ENCODE data around the gene KRTAP10-12.
"Not testable (repeated sequence)": the region's sequence is repeated elsewhere in the genome, so short reads cannot be mapped to it uniquely, and the experiment has no call there.

KRTAP10-12 gene

DNA sequence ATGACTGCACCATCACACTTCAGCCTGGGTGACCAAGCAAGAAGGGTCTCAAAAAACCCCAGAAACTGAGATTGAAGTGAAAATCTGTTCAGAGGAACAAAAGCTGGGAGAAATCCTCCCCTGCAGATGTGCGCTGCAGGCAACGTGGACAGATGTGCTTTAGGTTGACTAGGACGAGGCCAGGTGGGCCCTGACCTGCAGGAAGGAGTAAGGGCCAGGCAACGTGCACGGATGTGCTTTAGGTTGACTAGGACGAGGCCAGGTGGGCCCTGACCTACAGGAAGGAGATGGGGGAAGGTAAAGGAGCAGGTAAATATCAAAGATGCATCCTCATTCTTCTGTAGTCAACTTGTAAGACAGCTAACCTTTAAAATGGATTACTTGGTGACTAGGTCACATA lies 12.5 kb upstream of the KRTAP10-12 start:
- no peak for TF ChIP-seq ZNF274 (IDR thresholded peaks at IDR 0.05; ENCODE audit: low read depth, low read length)
- H3K4me3 ChIP-seq (ENCODE audit: low read length), result no peak overlapping the region

- H3K4me3 ChIP-seq (ENCODE audit: low read length), result not testable (repeated sequence)
Measured at GRCh38 chr21:44685050-44685449, 11.9 kb upstream of the KRTAP10-12 start.

GRCh38 chr21:44686000-44686781 lies 10.8 kb upstream of the KRTAP10-12 start:
- H3K4me3 ChIP-seq (ENCODE audit: low read length), result no peak overlapping the region
- TF ChIP-seq ZNF274 (IDR thresholded peaks at IDR 0.05; ENCODE audit: low read depth, low read length), result no peak

- no peak overlapping the region for H3K4me3 ChIP-seq (ENCODE audit: low read length)
- TF ChIP-seq ZNF274 (IDR thresholded peaks at IDR 0.05; ENCODE audit: low read depth, low read length), result no peak
Measured at GRCh38 chr21:44686843-44687561, 10.0 kb upstream of the KRTAP10-12 start.

DNA sequence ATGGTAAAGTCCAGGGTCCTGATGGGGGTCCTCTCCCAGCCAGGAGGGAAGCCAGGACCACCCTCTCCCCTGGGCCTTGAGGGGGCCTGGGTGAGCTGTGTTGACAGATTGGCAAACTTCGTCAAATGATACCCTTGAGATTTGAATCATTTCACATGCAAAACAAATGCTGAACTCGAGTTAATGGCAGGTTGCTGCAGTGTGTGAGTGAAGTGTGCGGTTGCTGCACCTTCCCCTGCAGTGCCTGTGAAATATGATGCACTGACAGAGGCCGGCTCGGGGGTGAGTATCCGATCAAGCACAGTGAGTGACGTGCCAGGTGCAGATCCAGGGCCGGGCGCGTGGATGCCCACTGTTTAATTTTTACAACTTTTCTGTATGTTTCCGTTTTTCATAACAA lies 9.3 kb upstream of the KRTAP10-12 start:
- TF ChIP-seq ZNF274 (IDR thresholded peaks at IDR 0.05; ENCODE audit: low read depth, low read length), result no peak
- H3K4me3 ChIP-seq (ENCODE audit: low read length), result no peak overlapping the region

DNA sequence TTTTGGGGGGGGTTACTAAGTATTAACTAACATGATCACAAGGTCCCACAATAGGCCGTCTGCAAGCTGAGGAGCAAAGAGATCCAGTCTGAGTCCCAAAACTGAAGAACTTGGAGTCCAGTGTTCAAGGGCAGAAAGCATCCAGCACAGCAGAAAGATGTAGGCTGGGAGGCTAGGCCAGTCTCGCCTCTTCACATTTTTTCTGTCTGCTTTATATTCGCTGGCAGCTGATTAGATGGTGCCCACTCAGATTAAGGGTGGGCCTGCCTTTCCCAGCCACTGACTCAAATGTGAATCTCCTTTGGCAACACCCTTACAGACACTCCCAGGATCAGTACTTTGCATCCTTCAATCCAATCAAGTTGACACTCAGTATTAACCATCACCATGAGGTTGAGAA lies 7.2 kb upstream of the KRTAP10-12 start:
- not testable (repeated sequence) for H3K4me3 ChIP-seq (ENCODE audit: low read length)

DNA sequence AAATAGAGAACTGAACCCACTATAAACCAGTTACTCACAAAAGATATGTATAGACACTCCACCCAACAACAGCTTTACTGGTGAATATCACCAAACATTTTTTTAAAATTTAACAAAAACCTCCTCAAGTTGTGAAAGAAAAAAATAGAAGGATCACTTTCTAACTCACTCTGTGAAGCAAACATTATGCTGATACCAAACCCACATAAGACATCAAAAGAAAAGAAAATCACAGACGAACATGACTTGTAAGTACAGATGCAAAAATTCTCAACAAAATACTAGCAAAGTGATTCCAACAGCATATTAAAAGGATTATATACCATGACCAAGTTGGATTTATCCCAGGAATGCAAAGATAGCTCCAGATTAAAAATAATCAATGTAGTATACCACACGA lies 5.3 kb upstream of the KRTAP10-12 start:
- no peak for TF ChIP-seq ZNF274 (IDR thresholded peaks at IDR 0.05; ENCODE audit: low read depth, low read length)
- no peak overlapping the region for H3K4me3 ChIP-seq (ENCODE audit: low read length)

GRCh38 chr21:44692798-44693512 lies 4.0 kb upstream of the KRTAP10-12 start:
- no peak for TF ChIP-seq ZNF274 (IDR thresholded peaks at IDR 0.05; ENCODE audit: low read depth, low read length)

DNA sequence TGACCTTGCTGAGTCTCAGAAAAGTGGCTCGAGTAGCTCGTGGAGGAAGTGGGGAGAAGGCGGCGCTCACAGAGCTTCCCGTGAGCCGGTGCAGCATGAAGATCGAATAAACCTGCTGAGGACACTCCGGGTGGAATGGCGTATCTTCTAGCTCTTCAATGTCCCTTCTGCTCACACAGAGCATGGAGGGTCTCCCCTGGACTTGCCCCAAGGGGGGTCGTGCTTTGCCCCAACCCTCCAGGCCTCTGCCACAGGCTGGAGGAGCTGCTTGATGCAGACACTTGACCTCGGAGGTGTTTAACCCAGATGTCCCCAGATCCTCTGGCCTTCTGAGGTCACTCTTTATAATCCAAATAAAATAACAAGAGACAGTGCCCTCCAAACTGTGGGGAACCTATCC lies 2.2 kb upstream of the KRTAP10-12 start:
- H3K4me3 ChIP-seq (ENCODE audit: low read length), result no peak overlapping the region
- no peak for TF ChIP-seq ZNF274 (IDR thresholded peaks at IDR 0.05; ENCODE audit: low read depth, low read length)

More at GRCh38 chr21:44692798-44693512, 4.0 kb upstream of the KRTAP10-12 start:
- no peak overlapping the region for H3K4me3 ChIP-seq (ENCODE audit: low read length)

DNA sequence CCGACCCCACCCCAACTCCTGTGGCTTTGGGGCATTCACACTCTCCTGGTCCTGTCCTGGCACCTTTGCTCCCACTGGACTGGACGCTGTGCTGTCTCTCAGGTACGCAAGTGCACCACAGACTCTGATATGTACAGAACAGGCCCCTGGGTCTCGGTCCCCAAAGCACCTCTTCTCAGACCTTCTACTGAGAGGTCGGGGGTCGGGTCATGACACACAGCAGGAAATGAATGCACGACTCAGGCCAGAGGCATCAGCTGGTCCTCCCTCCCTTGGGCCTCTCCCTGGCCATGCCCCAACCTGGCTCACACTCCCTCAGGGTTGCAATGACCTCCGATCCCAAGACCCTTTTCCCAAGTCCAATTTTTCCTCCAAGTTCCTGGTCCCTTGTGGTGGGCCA lies 1.8 kb upstream of the KRTAP10-12 start:
- no peak for TF ChIP-seq ZNF274 (IDR thresholded peaks at IDR 0.05; ENCODE audit: low read depth, low read length)

DNA sequence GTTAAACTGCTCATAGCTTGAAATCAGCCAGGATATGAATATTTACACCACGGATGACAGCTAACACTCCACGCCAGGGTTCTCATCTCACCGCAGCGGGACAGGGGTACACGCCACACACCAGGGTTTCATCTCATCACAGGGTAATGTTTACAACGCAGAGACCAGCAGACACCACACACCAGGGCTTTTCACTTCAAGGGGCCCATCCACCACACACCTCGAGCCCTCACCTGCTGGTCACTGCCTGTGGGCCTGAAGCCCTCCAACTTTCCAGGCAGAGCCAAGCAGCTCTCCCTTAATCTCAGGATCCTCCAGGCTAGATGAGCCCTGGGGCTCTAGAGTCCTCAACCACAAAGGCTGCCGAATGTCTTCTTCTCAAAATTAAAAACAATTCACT lies 1.3 kb upstream of the KRTAP10-12 start:
- H3K4me3 ChIP-seq (ENCODE audit: low read length), result no peak overlapping the region
- TF ChIP-seq ZNF274 (IDR thresholded peaks at IDR 0.05; ENCODE audit: low read depth, low read length), result no peak

More for the DNA sequence above, 1.8 kb upstream of the KRTAP10-12 start:
- H3K4me3 ChIP-seq (ENCODE audit: low read length), result no peak overlapping the region

DNA sequence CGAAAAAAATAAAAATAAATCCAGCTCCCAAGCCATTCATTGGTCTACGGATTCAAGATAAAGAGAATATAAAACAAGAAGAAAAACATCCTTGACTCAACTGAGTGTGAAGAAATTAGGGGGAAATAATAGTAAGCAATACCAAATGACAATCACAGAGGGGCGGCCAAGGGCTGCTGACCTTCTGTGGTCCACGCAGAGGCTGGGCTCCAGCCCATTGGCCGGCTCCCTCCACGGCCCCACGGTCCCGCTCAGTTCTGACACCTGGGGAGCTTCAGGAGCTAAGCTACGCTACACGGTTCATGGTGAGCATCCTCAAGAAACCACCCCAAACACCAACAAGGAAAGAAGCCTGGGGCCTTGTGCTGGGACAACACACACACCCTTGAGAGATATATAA lies 400 bp upstream of the KRTAP10-12 start:
- no peak for TF ChIP-seq ZNF274 (IDR thresholded peaks at IDR 0.05; ENCODE audit: low read depth, low read length)
- H3K4me3 ChIP-seq (ENCODE audit: low read length), result no peak overlapping the region

DNA sequence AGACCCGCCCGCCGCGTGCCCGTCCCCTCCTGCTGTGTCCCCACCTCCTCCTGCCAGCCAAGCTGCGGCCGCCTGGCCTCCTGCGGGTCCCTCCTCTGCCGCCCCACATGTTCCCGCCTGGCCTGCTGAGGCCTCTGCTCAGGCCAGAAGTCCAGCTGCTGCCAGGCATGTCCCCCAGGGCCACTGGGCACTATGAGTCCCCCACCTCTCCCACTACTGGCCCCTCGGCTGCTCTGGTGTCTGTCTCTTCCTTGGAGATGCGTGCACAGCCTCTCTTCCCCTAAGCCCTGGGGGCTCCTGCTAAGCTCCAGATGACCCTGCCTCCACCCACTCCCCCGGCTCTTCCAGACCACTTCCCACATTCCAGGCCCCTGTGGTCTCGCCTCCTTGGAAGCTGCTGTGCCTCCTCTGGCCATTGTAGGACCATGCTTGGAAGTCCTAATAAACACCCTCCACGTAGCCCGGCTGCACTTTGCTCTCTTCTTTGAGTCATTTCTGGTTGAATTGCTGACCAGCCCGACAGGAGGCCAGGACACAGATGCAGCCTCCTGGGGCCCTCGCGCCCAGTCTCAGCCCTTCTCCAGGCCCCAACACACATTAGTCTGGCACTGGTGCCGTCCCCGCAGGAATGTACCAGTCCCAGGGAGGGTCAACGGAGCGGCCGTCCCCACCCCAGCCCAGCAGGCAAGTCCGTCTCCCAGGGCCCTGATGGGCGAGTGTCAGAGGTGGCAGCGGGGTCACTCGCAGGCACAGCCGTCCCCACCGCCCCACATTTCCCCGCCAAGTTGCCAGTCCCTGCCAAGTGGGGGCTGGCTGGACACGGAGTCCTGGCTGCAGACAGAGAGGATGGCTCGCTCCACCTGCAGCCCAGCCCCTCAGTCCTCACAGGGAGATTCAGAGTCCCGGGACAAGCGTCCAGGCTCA lies 1.1 kb downstream of the KRTAP10-12 start:
- no peak for TF ChIP-seq ZNF274 (IDR thresholded peaks at IDR 0.05; ENCODE audit: low read depth, low read length)

GRCh38 chr21:44699502-44700001 lies 2.6 kb downstream of the KRTAP10-12 start:
- H3K4me3 ChIP-seq (ENCODE audit: low read length), result no peak overlapping the region
- TF ChIP-seq ZNF274 (IDR thresholded peaks at IDR 0.05; ENCODE audit: low read depth, low read length), result no peak

More for the DNA sequence above, 1.1 kb downstream of the KRTAP10-12 start:
- H3K4me3 ChIP-seq (ENCODE audit: low read length), result no peak overlapping the region

Measured in GM08714 (cell line).